Uterus (tissue), 4 donors: ENCODE data around the gene WDR11. TPM values are rescaled to one million over a fixed set of nuclear protein-coding genes. Genes with fewer than 3 reads are reported as not detected.
A peak's percentile ranks its signal among the peaks of the same experiment; 100 is the strongest.

Experiments
- DNase-seq, 2 donors: peaks; one replicate each; pipeline ENCODE4 v3.0.0-alpha.2; 2019 to 2020
- H3K27ac ChIP-seq, 2 donors: fragments of 200-600 bp; sonication (generic); 1 replicate in 1 of 2; 2 replicates in 1 of 2; pipeline ENCODE4 v1.5.1; 2016 to 2018
- H3K27me3 ChIP-seq, 2 donors: fragments of 200-600 bp; sonication (generic); one replicate each; pipeline ENCODE4 v1.5.1; 2018 to 2019; ENCODE audit warnings: control low read depth in 1 of 2
- H3K36me3 ChIP-seq, 2 donors: fragments of 200-600 bp; sonication (generic); one replicate each; pipeline ENCODE4 v1.5.1; 2019; ENCODE audit warnings: control low read depth in 1 of 2
- H3K4me1 ChIP-seq, 2 donors: fragments of 200-600 bp; sonication (generic); one replicate each; pipeline ENCODE4 v1.5.1; 2018 to 2019; ENCODE audit warnings: control low read depth in 1 of 2
- H3K4me3 ChIP-seq, 2 donors: fragments of 200-600 bp; sonication (generic); 1 replicate in 1 of 2; 2 replicates in 1 of 2; pipeline ENCODE4 v1.5.1; 2018 to 2019; ENCODE audit warnings: mild to moderate bottlenecking in 1 of 2
- H3K9me3 ChIP-seq, 2 donors: fragments of 200-600 bp; sonication (generic); one replicate each; pipeline ENCODE4 v1.5.1; 2019; ENCODE audit warnings: control low read depth in 1 of 2
- POLR2A ChIP-seq, 2 donors: fragments of 450-650 bp; IDR thresholded peaks; one replicate each; pipeline ENCODE4 v1.6.1; 2016; ENCODE audit warnings: antibody characterized with exemption in 2 of 2, mild to moderate bottlenecking in 1 of 2, moderate library complexity in 1 of 2
- intact Hi-C: fragments of 100-400 bp; cut with DNase I; formaldehyde crosslinking; loops from one replicate; pipeline ENCODE4 v1.15.1; 2023; ENCODE audit warnings: low total_unique reads
- total RNA-seq, 4 donors: library from RNA; depleted of rRNA in 3 of 4; stranded (reverse); fragments of >200 nt in 3 of 4; gene quantifications; one replicate each; pipeline versions ENCODE4 v1.1.0 to v1.2.4, GENCODE V29; 2014 to 2023
- TF ChIP-seq, protein P1 (sequence below), 4 experiments: fragments of 200-600 bp in 2 of 4; fragments of 450-650 bp in 2 of 4; sonication (generic) in 2 of 4; IDR thresholded peaks; one replicate each; pipeline ENCODE4 v1.5.1; 2016 to 2019; ENCODE audit warnings: antibody characterized with exemption in 4 of 4, mild to moderate bottlenecking in 2 of 4, moderate library complexity in 1 of 4
- donor health status: DM: yes; HTN: yes; CAD: no.

The WDR11 gene
- total RNA-seq, 4 donors from 2014 or later = 68.6 to 102 (median 79.5) TPM

DNA sequence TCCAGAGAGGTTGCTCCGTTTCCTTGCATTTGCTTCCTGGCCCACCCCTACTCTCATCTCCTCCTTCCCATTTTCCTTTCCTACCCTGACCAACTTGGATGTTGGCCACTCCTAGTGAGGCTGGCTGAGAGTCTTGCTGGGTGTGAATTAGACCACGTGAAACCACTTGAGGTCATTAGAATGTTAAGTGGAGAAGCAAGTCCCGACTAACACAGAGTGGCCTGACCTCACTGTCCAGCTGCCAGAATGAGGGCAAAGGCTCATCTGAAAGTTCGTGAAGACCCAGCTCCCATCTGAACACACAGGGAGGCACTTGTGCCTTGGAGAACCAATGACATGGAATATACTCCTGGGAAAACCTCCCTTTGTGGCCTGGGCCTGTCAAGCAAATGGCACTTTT lies 80.8 kb downstream of the WDR11 start:
- no peak for DNase-seq
- TF ChIP-seq, protein P1, sequence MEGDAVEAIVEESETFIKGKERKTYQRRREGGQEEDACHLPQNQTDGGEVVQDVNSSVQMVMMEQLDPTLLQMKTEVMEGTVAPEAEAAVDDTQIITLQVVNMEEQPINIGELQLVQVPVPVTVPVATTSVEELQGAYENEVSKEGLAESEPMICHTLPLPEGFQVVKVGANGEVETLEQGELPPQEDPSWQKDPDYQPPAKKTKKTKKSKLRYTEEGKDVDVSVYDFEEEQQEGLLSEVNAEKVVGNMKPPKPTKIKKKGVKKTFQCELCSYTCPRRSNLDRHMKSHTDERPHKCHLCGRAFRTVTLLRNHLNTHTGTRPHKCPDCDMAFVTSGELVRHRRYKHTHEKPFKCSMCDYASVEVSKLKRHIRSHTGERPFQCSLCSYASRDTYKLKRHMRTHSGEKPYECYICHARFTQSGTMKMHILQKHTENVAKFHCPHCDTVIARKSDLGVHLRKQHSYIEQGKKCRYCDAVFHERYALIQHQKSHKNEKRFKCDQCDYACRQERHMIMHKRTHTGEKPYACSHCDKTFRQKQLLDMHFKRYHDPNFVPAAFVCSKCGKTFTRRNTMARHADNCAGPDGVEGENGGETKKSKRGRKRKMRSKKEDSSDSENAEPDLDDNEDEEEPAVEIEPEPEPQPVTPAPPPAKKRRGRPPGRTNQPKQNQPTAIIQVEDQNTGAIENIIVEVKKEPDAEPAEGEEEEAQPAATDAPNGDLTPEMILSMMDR (IDR thresholded peaks at IDR 0.05) = no peak
- no peak for TF ChIP-seq POLR2A (IDR thresholded peaks at IDR 0.05)
- Histone ChIP-seq H3K27ac (no peak overlapping the region), H3K4me3 (no peak overlapping the region), H3K9me3 (no peaks in the 10 kb centered on the region), H3K4me1 (no peaks in the 10 kb centered on the region), H3K36me3 (no peaks in the 10 kb centered on the region), H3K27me3 (no peaks in the 10 kb centered on the region)
- intact Hi-C loops = no loop called here

DNA sequence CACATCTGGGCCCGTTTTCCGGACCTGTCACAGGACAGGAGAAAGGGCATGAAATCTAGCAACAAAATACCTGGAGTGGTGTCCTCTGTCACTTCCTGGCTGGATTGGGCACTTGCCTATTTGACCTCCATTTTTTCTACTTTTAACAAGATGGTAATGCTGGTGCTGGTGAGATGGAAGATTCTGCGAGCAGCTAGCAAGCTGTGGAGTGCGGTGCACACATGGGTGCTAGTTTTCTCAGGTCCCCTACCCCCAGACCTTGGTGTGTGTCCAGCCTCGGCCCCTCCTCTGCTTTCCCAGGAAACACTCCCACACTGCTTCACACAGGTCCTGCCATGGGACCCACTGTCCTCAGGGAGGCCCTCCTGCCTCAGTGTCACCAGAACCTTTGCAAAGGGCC lies 87.7 kb downstream of the WDR11 start:
- Histone ChIP-seq H3K4me3 (no peak overlapping the region), H3K36me3 (no peaks in the 10 kb centered on the region), H3K27me3 (no peaks in the 10 kb centered on the region), H3K9me3 (no peaks in the 10 kb centered on the region), H3K27ac (no peak overlapping the region), H3K4me1 (no peaks in the 10 kb centered on the region)
- intact Hi-C loops = no loop called here
- DNase-seq = no peak
- TF ChIP-seq, protein P1 (IDR thresholded peaks at IDR 0.05) = no peak
- TF ChIP-seq POLR2A (IDR thresholded peaks at IDR 0.05) = no peak

DNA sequence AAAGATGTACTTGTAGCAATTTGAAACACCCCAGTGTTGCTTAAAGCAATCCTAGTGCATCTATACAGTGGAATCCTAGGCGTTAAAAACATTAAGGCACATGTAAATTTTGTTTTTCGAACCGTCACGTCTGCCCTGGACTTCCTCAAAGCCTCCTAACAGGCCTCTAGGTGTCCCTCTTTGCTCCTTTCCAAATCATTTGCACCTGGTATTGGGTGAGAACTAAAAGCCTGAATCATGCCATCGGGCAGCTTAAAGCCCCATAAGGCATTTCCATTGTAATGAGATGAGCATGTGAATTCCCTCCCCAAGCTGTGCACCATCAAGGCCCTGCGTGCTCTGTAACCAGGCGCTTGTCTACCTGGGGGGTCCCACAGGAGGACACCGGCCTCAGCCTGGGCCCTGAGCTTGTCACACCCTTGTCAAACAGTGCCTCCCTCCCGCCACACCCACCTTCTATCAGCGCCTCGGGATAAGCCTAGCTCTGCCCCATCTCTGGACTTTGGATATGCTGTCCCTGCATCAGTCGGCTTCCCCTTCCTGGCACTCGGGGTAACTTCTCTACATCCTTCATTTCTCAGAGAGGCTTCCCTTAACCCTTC lies 89.2 kb downstream of the WDR11 start:
- no peak for DNase-seq
- H3K27ac ChIP-seq = no peak overlapping the region
- H3K4me1 ChIP-seq = peaks cover 2 to 3% of the 10 kb centered on the region in 2 donors
- no peaks in the 10 kb centered on the region for H3K36me3 ChIP-seq
- H3K27me3 ChIP-seq = no peaks in the 10 kb centered on the region
- TF ChIP-seq, protein P1 (IDR thresholded peaks at IDR 0.05) = no peak
- TF ChIP-seq POLR2A (IDR thresholded peaks at IDR 0.05) = no peak
- no peak overlapping the region for H3K4me3 ChIP-seq
- intact Hi-C loops = loop anchor here (5.0 to 10.0 kb wide), 2 partner anchors 667 to 794 kb away; no protein-coding TSS in a partner anchor
- no peaks in the 10 kb centered on the region for H3K9me3 ChIP-seq

DNA sequence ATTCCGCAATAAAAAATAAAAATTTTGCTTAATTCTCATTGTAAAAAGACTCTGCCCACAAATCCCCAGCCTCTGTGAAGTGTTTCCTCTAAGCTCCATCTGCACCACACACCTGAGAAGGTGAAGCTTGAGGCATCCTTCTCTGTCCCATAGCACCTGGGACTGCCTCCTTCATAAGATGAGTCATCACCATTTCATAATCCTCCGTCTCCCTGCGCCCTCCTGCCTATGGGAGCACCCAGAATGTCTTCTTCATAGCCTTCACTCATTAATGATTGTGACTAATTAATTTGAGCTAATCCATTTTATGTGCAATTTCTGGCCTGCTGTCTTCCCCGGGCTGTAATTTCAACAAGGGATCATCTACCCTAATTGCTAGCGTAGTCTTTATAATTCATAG lies 90.3 kb downstream of the WDR11 start:
- no peaks in the 10 kb centered on the region for H3K27me3 ChIP-seq
- no peaks in the 10 kb centered on the region for H3K36me3 ChIP-seq
- intact Hi-C loops = loop anchor here (5.0 to 10.0 kb wide), 2 partner anchors 666 to 793 kb away; no protein-coding TSS in a partner anchor
- TF ChIP-seq, protein P1 (IDR thresholded peaks at IDR 0.05) = no peak
- no peak for TF ChIP-seq POLR2A (IDR thresholded peaks at IDR 0.05)
- H3K4me1 ChIP-seq = peaks cover 3 to 4% of the 10 kb centered on the region in 2 donors
- no peak overlapping the region for H3K4me3 ChIP-seq
- H3K9me3 ChIP-seq = no peaks in the 10 kb centered on the region
- no peak overlapping the region for H3K27ac ChIP-seq
- DNase-seq = no peak

DNA sequence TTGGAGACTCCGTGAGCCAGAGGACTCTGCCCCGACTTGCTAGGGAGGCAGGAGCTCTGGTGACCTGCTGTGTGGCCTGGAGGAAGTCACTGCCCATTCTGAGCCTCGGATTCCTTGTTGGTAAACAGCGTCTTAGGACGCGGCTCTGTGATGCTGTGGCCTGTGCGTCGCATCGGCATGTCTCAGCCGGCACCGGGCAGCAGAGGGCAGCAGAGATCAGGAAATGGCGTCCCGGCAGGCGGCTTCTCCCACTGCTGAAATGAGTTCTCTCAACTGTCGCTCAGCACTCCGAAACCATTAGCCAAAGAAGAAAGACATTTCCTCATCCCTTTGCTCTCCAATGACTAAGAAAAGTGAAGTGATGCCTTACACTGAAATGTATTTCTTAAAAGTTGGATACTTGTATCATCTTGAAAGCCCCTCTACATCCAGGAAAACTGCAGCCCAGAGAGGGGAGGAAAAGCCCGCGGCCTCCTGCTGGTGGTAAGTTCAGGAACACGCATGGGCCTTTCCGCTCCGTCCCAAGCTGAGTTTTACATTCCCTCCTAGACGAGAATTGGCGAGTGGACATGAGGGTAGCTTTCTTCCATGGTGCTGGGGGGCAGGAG lies 91.7 kb downstream of the WDR11 start:
- DNase-seq = peak; percentile 78 to 84
- no peak for TF ChIP-seq POLR2A (IDR thresholded peaks at IDR 0.05)
- TF ChIP-seq, protein P1 (IDR thresholded peaks at IDR 0.05) = peak; percentile 82 to 95 (median 88)
- Histone ChIP-seq H3K9me3 (no peaks in the 10 kb centered on the region), H3K4me1 (peaks cover 3 to 4% of the 10 kb centered on the region in 2 donors), H3K36me3 (no peaks in the 10 kb centered on the region), H3K27me3 (no peaks in the 10 kb centered on the region), H3K27ac (peak overlapping the region in 1 of 2 donors; percentile 80), H3K4me3 (no peak overlapping the region)
- intact Hi-C loops = loop anchor here (5.0 to 10.0 kb wide), 2 partner anchors 664 to 792 kb away; no protein-coding TSS in a partner anchor
